NCI-H2196 treated with DMSO at 0.1 percent for 48 hours (cell line): ENCODE results near the gene CRIP1.

Experiments
- DNase-seq: peaks from one replicate; lab custom pipeline; 2025; ENCODE audit not compliant: unreplicated experiment; lab: John Stamatoyannopoulos, UW

The CRIP1 gene

GRCh38 chr14:105486163-105486973 lies at the start of gene CRIP1:
CRIP1 (plus strand) TSS chr14:105486886; CDS start chr14:105487260, 374 bp downstream.
- no peak for DNase-seq

GRCh38 chr14:105436891-105437722 lies 49.6 kb upstream of the CRIP1 start:
- DNase-seq: no peak

- no peak for DNase-seq
These were observed 48.8 kb upstream of the CRIP1 start for GRCh38 chr14:105437723-105438500.

- no peak for DNase-seq
These were observed 47.5 kb upstream of the CRIP1 start for GRCh38 chr14:105439179-105439578.

GRCh38 chr14:105439710-105440553 lies 46.8 kb upstream of the CRIP1 start:
- DNase-seq: peak; percentile 22

- no peak for DNase-seq
These were observed 46.2 kb upstream of the CRIP1 start for GRCh38 chr14:105440554-105440900.

GRCh38 chr14:105440992-105441391 lies 45.7 kb upstream of the CRIP1 start:
- no peak for DNase-seq

- DNase-seq: no peak
These were observed 44.6 kb upstream of the CRIP1 start for GRCh38 chr14:105442125-105442524.

- no peak for DNase-seq
These were observed 43.9 kb upstream of the CRIP1 start for GRCh38 chr14:105442834-105443233.

- no peak for DNase-seq
These were observed 41.8 kb upstream of the CRIP1 start for GRCh38 chr14:105444859-105445258.

GRCh38 chr14:105445290-105445689 lies 41.4 kb upstream of the CRIP1 start:
- DNase-seq: no peak

GRCh38 chr14:105445901-105446845 lies 40.5 kb upstream of the CRIP1 start:
- DNase-seq: no peak

GRCh38 chr14:105446971-105447370 lies 39.7 kb upstream of the CRIP1 start:
- DNase-seq: no peak

- DNase-seq: no peak
These were observed 38.7 kb upstream of the CRIP1 start for GRCh38 chr14:105447651-105448640.

- DNase-seq: no peak
These were observed 38.0 kb upstream of the CRIP1 start for GRCh38 chr14:105448706-105449111.

GRCh38 chr14:105449276-105450122 lies 37.2 kb upstream of the CRIP1 start:
- no peak for DNase-seq

- DNase-seq: no peak
These were observed 36.6 kb upstream of the CRIP1 start for GRCh38 chr14:105450123-105450505.
